ENCODE data around the gene NRXN3.

The NRXN3 gene

GRCh38 chr14:78327426-78328221 lies 157.5 kb downstream of the NRXN3 start:
- no peak for DNase-seq

GRCh38 chr14:78329371-78329770 lies 159.2 kb downstream of the NRXN3 start:
- DNase-seq, result no peak

- DNase-seq, result no peak
Measured at GRCh38 chr14:78335531-78335930, 165.4 kb downstream of the NRXN3 start.

GRCh38 chr14:78340250-78340649 lies 170.1 kb downstream of the NRXN3 start:
- no peak for DNase-seq

DNA sequence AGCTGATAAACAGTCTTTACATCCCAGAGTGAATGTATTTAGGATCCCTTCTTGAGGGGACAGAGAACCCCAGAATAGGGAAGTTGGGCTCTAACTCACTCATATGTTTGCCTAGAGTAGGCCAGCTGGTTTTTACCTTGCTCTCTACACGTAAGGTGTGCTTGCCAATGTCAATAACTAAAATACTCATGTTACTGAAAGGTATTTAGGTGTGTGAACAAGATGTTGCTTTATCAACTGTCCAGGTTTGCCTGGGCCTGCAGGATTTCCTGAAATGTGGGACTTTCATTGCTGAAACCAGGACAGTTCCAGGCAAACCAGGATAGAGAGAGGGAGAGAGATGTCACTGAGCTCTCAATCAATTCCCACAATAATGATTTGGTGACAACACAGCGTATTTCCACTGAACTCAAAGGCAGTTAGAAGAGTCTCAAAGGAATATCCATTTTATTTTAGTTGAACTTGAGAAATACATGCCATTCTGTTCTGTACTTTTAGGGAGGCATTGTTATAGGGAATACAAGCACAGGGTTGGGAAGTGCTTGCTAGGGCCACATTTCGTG lies 171.7 kb downstream of the NRXN3 start:
- no peak for DNase-seq

DNA sequence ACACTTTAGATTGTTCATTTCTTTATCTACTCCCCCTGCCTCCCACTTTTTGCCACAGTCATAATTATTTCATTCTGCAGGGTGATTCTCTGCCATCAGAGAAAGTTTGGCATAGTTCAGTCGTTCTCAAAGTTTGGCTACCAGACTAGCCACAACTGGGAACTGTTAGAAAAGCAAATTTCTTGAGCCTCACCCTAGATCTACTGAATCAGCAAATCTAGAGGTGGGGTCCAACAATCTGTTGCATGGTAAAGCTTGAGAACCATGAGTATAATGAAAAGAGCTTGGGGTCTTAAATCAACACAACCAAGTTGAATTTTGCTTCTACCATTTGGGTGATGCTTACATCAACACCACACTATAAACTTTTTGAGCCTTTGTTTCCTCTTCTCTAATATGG lies 172.7 kb downstream of the NRXN3 start:
- DNase-seq, result no peak

DNA sequence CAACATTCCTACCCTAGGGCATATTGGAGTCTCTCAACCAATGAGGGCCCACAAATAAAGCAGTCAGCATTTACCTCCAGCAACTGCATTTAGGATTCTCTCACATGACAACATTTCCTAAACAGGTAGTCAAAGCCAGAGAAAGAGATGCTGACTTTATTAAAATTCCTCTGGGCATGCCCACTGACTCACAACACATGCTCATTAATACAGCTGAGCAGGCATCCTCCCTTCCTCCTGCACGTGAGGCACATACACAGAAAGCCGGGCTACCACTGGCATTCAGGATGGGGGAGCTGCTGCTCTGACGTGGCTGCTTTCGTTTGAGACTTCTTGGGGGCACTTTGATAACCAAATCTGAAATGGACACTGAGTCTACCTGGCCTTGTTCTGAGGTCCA lies 174.1 kb downstream of the NRXN3 start:
- no peak for DNase-seq

- peak; percentile 81 for DNase-seq
Measured at GRCh38 chr14:78345131-78345744, 175.1 kb downstream of the NRXN3 start.

GRCh38 chr14:78346747-78347146 lies 176.6 kb downstream of the NRXN3 start:
- DNase-seq, result peak; percentile 61

DNA sequence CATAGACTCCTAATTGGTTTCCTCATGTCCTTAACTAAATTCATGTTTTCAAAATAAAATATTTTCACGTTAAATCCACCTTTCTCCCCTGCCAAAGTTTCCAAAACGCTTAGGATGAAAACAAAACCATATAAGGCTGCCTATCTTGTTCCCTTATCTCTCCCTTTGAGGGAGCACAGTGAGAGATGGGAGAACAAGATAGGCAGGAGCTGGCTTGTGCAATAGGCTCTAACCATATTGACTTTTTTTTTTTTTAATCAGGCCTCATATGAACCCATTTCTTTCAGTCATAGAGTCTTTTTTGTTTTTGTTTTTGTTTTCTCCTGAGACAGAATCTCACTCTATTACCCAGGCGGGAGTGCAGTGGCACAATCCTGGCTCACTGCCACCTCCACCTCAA lies 184.9 kb downstream of the NRXN3 start:
- DNase-seq, result no peak

DNA sequence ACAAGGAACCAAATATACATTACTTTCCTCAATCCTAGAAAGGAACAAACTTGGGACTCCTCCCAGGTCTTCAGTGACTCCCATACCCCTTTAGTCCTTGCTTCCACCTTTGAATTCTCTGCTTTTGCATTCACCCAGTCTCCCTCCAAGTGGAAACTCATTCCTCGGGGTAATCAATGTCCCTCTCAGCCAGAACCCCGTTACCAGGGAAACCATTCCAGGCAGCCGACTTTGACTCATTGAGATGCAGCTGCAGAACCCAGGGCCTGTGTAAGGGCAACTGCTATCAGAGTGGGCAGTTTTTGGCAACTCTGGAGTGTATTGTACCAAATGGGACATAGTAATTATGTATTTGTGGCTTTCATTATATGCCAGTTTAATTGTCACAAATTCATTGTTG lies 186.2 kb downstream of the NRXN3 start:
- DNase-seq, result no peak

GRCh38 chr14:78358591-78358990 lies 188.4 kb downstream of the NRXN3 start:
- no peak for DNase-seq

DNA sequence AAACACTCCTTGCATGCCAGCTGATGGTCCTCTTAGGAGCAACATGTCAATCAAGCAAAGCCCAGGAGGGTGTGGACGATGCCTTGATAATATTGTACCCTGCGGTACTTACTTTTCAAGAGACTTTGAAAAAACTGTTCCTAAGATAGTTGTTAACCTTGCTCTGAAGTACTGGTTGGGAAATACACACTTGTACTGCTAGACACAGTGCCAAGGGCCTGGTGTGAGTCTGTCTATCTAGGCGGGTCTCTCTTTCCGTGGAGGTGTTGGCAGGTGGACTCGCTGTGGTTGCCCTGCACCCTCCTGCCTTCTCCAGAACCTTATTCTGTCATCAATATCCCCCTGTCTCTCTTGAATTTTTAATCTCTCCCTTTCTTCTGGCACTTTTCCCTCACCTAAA lies 189.4 kb downstream of the NRXN3 start:
- no peak for DNase-seq

GRCh38 chr14:78363008-78363407 lies 192.8 kb downstream of the NRXN3 start:
- no peak for DNase-seq

- no peak for DNase-seq
Measured at GRCh38 chr14:78367355-78367754, 197.2 kb downstream of the NRXN3 start.

DNA sequence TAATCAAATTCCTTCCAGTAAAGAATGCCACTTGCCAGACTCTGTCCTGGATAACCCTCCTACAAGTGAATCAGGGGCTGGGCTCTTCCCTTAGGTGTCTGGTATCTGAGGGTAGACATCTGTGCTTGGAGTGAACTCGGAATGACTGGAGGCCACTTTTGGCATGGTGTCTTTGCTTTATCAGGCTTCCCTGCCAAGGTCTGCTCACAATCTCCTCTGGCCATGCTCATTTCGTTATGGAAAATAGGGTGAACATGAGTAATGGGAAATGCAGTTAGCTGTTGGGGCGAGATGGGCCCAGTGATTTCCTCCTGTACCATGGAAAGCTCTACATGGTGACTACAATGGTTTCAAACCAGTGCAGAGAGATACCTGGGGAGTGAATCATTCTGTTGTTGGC lies 212.9 kb downstream of the NRXN3 start:
- DNase-seq, result no peak

DNA sequence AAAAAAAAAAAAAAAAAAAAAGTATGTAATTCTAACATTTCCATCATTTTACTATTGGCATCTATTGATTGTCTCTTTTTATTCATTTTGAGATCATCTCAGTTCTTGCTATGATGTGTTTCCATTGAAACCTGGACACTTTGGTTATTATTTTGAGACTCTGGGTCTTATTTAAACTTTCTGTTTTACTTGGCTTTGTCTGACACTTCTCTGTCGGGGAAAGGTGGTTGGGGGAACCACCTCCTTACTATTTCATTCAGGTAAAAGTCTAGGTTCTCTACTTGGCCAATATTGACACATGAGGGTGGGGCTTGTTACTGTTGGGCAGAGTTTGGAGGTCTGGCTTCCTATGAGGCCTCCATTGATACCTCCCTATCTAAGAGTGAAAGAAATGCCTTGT lies 228.0 kb downstream of the NRXN3 start:
- no peak for DNase-seq

- no peak for DNase-seq
Measured at GRCh38 chr14:78399316-78399889, 229.2 kb downstream of the NRXN3 start.

DNA sequence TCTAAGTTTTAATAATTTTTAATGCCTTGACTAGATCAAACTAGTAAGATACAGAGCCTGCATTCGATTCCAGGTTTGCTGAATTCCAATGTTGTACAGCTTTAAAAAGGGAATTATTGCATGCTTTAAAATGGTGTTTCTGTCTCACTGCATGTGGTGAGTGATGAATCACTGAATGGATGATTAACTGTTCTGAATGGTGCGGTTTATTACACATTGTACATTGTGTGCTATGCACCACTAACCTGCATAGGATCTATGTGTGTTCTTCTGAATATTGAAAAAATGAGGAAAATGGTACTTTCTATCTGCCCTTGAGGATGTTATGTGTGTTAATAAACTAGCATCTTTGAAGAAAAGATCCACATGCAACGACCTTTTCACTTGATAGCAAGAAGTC lies 231.7 kb downstream of the NRXN3 start:
- no peak for DNase-seq

GRCh38 chr14:78403278-78403815 lies 233.2 kb downstream of the NRXN3 start:
- DNase-seq, result no peak

GRCh38 chr14:78405079-78405856 lies 235.1 kb downstream of the NRXN3 start:
- DNase-seq, result no peak

- no peak for DNase-seq
Measured at GRCh38 chr14:78412475-78412874, 242.3 kb downstream of the NRXN3 start.

GRCh38 chr14:78414172-78414571 lies 244.0 kb downstream of the NRXN3 start:
- DNase-seq, result no peak

Data from NCI-H1436 (cell line).